IMR-90 (cell line): Measurements from ENCODE around the gene CAPZA1. TPM values are rescaled to one million over a fixed set of nuclear protein-coding genes. Genes with fewer than 3 reads are reported as not detected.
A peak's percentile ranks its signal among the peaks of the same experiment; 100 is the strongest.

ENCODE experiments used
- ATAC-seq: fragments of 200-7000 bp; cut with Tn5 transposase; 2 replicates; pipeline ENCODE4 v1.9.1; 2020; ENCODE audit warnings: low read depth, mild to moderate bottlenecking, moderate library complexity
- BruUV-seq: library from RNA; stranded (reverse); fragments of 400-500 nt; replicated peaks from 2 replicates; lab custom pipeline; 2021; lab: Mats Ljungman, UMichigan
- CTCF ChIA-PET: fragments of 300-600 bp; formaldehyde crosslinking; extraction: SDS; loops from one replicate; lab custom pipeline; 2021; ENCODE audit warnings: antibody characterized with exemption; lab: Yijun Ruan, JAX
- POLR2A ChIA-PET: fragments of 300-600 bp; sonication (Branson Sonifier 250); formaldehyde crosslinking; loops from one replicate; lab custom pipeline; 2022; ENCODE audit warnings: antibody characterized with exemption; ENCODE audit not compliant: unreplicated experiment; lab: Charles Lee
- DNase-seq: peaks from one replicate; pipeline ENCODE4 v3.0.0; 2013
- H2AFZ ChIP-seq: replicated peaks from 2 replicates; pipeline ENCODE3; 2013; ENCODE audit warnings: low read length, mild to moderate bottlenecking; ENCODE audit not compliant: poor library complexity
- H2AK5ac ChIP-seq: 2 replicates; pipeline ENCODE4 v1.6.1; 2013; ENCODE audit warnings: low read depth, low read length, inconsistent platforms
- H2AK9ac ChIP-seq: replicated peaks from 2 replicates; pipeline ENCODE3; 2013; ENCODE audit warnings: mild to moderate bottlenecking, low read depth, low read length, moderate library complexity; ENCODE audit not compliant: poor library complexity
- H2BK120ac ChIP-seq: 2 replicates; pipeline ENCODE4 v1.6.1; 2013; ENCODE audit warnings: low read depth, low read length, inconsistent platforms
- H2BK15ac ChIP-seq: 3 replicates; pipeline ENCODE4 v1.6.1; 2013; ENCODE audit warnings: low read depth, low read length, inconsistent platforms
- H2BK20ac ChIP-seq: 2 replicates; pipeline ENCODE4 v1.6.1; 2013; ENCODE audit warnings: low read depth, mild to moderate bottlenecking, inconsistent platforms, low read length, moderate library complexity
- H2BK5ac ChIP-seq: 2 replicates; pipeline ENCODE4 v1.6.1; 2013; ENCODE audit warnings: mild to moderate bottlenecking, low read depth, low read length, inconsistent platforms; ENCODE audit not compliant: poor library complexity, severe bottlenecking
- H3K14ac ChIP-seq: replicated peaks from 2 replicates; pipeline ENCODE4 v1.6.1; 2013; ENCODE audit warnings: low read depth, low read length, inconsistent platforms
- H3K18ac ChIP-seq: 2 replicates; pipeline ENCODE4 v1.6.1; 2013; ENCODE audit warnings: low read depth, low read length, control low read depth
- H3K23ac ChIP-seq: 2 replicates; pipeline ENCODE4 v1.6.1; 2013; ENCODE audit warnings: low read depth, low read length, inconsistent platforms
- H3K27ac ChIP-seq: 2 replicates; pipeline ENCODE4 v1.5.1; 2013; ENCODE audit warnings: mild to moderate bottlenecking, control low read depth, low read length; ENCODE audit not compliant: insufficient read depth
- H3K27me3 ChIP-seq: 2 replicates; pipeline ENCODE4 v1.6.1; 2013; ENCODE audit warnings: low read length; ENCODE audit not compliant: control insufficient read depth, insufficient read depth
- H3K36me3 ChIP-seq: 2 replicates; pipeline ENCODE4 v1.6.1; 2013; ENCODE audit warnings: low read length, mixed read lengths; ENCODE audit not compliant: control insufficient read depth, insufficient read depth
- H3K4ac ChIP-seq: 2 replicates; pipeline ENCODE4 v1.6.1; 2013; ENCODE audit warnings: low read depth, low read length, inconsistent platforms
- H3K4me1 ChIP-seq: 2 replicates; pipeline ENCODE4 v1.6.1; 2013; ENCODE audit warnings: low read length, mixed read lengths; ENCODE audit not compliant: control insufficient read depth, insufficient read depth
- H3K4me2 ChIP-seq: 2 replicates; pipeline ENCODE4 v1.6.1; 2013; ENCODE audit warnings: low read depth, mild to moderate bottlenecking, control low read depth, low read length, moderate library complexity
- H3K4me3 ChIP-seq: 2 replicates; pipeline ENCODE4 v1.5.1; 2013; ENCODE audit warnings: low read depth, mild to moderate bottlenecking, control low read depth, low read length, moderate library complexity; ENCODE audit not compliant: insufficient read depth
- H3K56ac ChIP-seq: 2 replicates; pipeline ENCODE4 v1.6.1; 2013; ENCODE audit warnings: low read length, inconsistent platforms; ENCODE audit not compliant: insufficient read depth; ENCODE audit errors: extremely low read depth
- H3K79me1 ChIP-seq, 2 experiments: 2 replicates each; pipeline ENCODE4 v1.6.1; 2013; ENCODE audit warnings: low read length in 2 of 2, inconsistent platforms in 1 of 2, low read depth in 1 of 2
- H3K9ac ChIP-seq: 2 replicates; pipeline ENCODE4 v1.6.1; 2013; ENCODE audit warnings: low read depth, low read length, control low read depth
- H3K9me1 ChIP-seq: 2 replicates; pipeline ENCODE4 v1.6.1; 2013; ENCODE audit warnings: low read length, inconsistent platforms; ENCODE audit not compliant: insufficient read depth
- H3K9me3 ChIP-seq: 2 replicates; pipeline ENCODE4 v1.6.1; 2013; ENCODE audit warnings: low read length; ENCODE audit not compliant: control insufficient read depth, insufficient read depth
- H4K20me1 ChIP-seq: 2 replicates; pipeline ENCODE4 v1.6.1; 2013; ENCODE audit warnings: low read length, inconsistent platforms; ENCODE audit not compliant: insufficient read depth
- H4K5ac ChIP-seq: 2 replicates; pipeline ENCODE4 v1.6.1; 2013; ENCODE audit warnings: mild to moderate bottlenecking, low read depth, low read length, control low read depth
- H4K8ac ChIP-seq, 2 experiments: 2 replicates each; pipeline ENCODE4 v1.6.1; 2013; ENCODE audit warnings: low read depth in 2 of 2, low read length in 2 of 2, control low read depth in 1 of 2, inconsistent platforms in 1 of 2
- H4K91ac ChIP-seq: 2 replicates; pipeline ENCODE4 v1.6.1; 2013; ENCODE audit warnings: low read depth, low read length, inconsistent platforms; ENCODE audit not compliant: insufficient read depth
- BHLHE40 ChIP-seq: fragments of 150-350 bp; IDR thresholded peaks from 2 replicates; pipeline ENCODE4 v1.6.1; 2016; ENCODE audit warnings: mild to moderate bottlenecking, low read depth, low read length
- CEBPB ChIP-seq: IDR thresholded peaks from 2 replicates; pipeline ENCODE4 v1.6.1; 2012; ENCODE audit warnings: low read depth, low read length, improper control_type of control experiment
- CHD1 ChIP-seq: IDR thresholded peaks from 2 replicates; pipeline ENCODE4 v1.6.1; 2012; ENCODE audit warnings: low read depth, low read length, improper control_type of control experiment
- FOS ChIP-seq: fragments of 150-350 bp; IDR thresholded peaks from 2 replicates; pipeline ENCODE4 v1.6.1; 2016; ENCODE audit warnings: low read depth, low read length
- MAFK ChIP-seq: IDR thresholded peaks from 2 replicates; pipeline ENCODE4 v1.6.1; 2012; ENCODE audit warnings: low read depth, low read length, improper control_type of control experiment
- MAZ ChIP-seq: IDR thresholded peaks from 2 replicates; pipeline ENCODE4 v1.6.1; 2012; ENCODE audit warnings: low read depth, mild to moderate bottlenecking, low read length, improper control_type of control experiment, moderate library complexity, borderline replicate concordance
- RCOR1 ChIP-seq: IDR thresholded peaks from 2 replicates; pipeline ENCODE4 v1.6.1; 2012; ENCODE audit warnings: mild to moderate bottlenecking, low read length, improper control_type of control experiment; ENCODE audit not compliant: insufficient replicate concordance
- RFX5 ChIP-seq: IDR thresholded peaks from 2 replicates; pipeline ENCODE4 v1.8.0; 2012; ENCODE audit warnings: low read depth, mild to moderate bottlenecking, low read length, moderate library complexity
- SMC3 ChIP-seq: fragments of 150-350 bp; IDR thresholded peaks from 2 replicates; pipeline ENCODE4 v1.6.1; 2016; ENCODE audit warnings: low read depth, mild to moderate bottlenecking, antibody characterized with exemption, low read length, moderate library complexity
- WGBS, 2 experiments: methylation state at CpG; one replicate each; pipeline versions ENCODE4 v1.1.5 to v1.1.7; 2013; ENCODE audit warnings: missing lambda C conversion rate in 2 of 2; ENCODE audit not compliant: insufficient read length in 1 of 2; ENCODE audit errors: extremely low coverage in 2 of 2; 5-methylcytosine and 5-hydroxymethylcytosine counted together
- dilution Hi-C: fragments of 300-500 bp; cut with HindIII; formaldehyde crosslinking; loops from one replicate; pipeline ENCODE4 v1.14.3; 2018; ENCODE audit warnings: low sequenced_read_pairs; ENCODE audit not compliant: unreplicated experiment
- in situ Hi-C: fragments of 300-500 bp; cut with MboI; formaldehyde crosslinking; loops from 3 replicates; pipeline ENCODE4 v1.14.3; 2019; ENCODE audit warnings: low sequenced_read_pairs, inconsistent platforms, mixed read lengths
- intact Hi-C: fragments of 100-400 bp; cut with micrococcal nuclease; formaldehyde crosslinking; loops from 2 replicates; pipeline ENCODE4 v1.10.0; 2022
- polyA plus RNA-seq, 3 experiments: library from polyadenylated mRNA; depleted of rRNA; stranded (reverse); fragments of >200 nt; gene quantifications; 2 replicates each; pipeline ENCODE4 v1.2.3, GENCODE V29; 2012; ENCODE audit warnings: low replicate concordance in 1 of 3
- total RNA-seq: library from RNA; depleted of rRNA; stranded (reverse); fragments of >200 nt; gene quantifications from 2 replicates; pipeline ENCODE4 v1.2.3, GENCODE V29; 2012
- TF ChIP-seq, protein P1 (sequence below): fragments of 150-350 bp; IDR thresholded peaks from 2 replicates; pipeline ENCODE4 v1.6.1; 2016; ENCODE audit warnings: low read depth, mild to moderate bottlenecking, low read length, moderate library complexity, borderline replicate concordance
- TF ChIP-seq, protein P2 (sequence below): fragments of 150-350 bp; IDR thresholded peaks from 2 replicates; pipeline ENCODE4 v1.6.1; 2017; ENCODE audit warnings: mild to moderate bottlenecking, antibody characterized with exemption, low read length, low read depth

CAPZA1 gene
- total and polyA plus RNA-seq, 2 of the 4 experiments (the other 2 are of a cell fraction): 108 to 262 TPM

DNA sequence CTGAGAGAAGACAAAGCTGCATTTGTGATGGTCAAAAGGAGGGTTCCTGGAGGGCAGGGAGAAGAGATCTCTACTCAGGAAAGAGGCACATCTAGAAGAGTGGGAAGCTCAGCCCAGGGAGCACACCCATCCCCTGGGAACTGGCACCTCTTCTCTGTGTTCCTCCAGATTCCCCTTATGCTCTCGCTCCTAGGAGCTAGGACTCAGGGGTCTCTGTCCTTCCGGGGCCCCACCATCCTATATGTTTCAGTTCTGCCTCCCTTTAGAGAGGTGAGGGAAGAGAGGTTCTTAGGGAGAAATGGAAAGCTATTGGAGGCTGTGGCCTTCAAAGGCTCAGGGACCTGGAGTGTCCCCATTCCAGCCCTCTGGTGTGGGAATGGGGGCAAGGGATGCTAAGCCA is 100.1 kb downstream of the CAPZA1 start:
- Histone ChIP-seq H3K36me3 (no peaks in the 10 kb centered on the region), H3K14ac (no peak overlapping the region), H3K4me1 (peaks cover 9% of the 10 kb centered on the region), H3K4ac (no peak overlapping the region), H3K9me3 (no peaks in the 10 kb centered on the region), H4K20me1 (no peaks in the 10 kb centered on the region), H3K18ac (no peak overlapping the region), H3K79me1 (no peaks in the 10 kb centered on the region), H3K56ac (no peak overlapping the region), H2BK5ac (no peak overlapping the region), H2BK20ac (no peak overlapping the region), H4K5ac (no peak overlapping the region), H2BK15ac (no peak overlapping the region), H4K91ac (no peak overlapping the region), H3K9ac (no peak overlapping the region), H2BK120ac (no peak overlapping the region), H2AFZ (peak overlapping the region; percentile 6), H3K27ac (no peak overlapping the region), H3K4me2 (no peak overlapping the region), H2AK9ac (no peak overlapping the region), H3K23ac (no peak overlapping the region), H3K9me1 (peaks cover 4% of the 10 kb centered on the region), H3K27me3 (peaks cover 4% of the 10 kb centered on the region; the same call in 1 of the 2 replicates), H4K8ac (no peak overlapping the region), H3K4me3 (no peak overlapping the region), H2AK5ac (no peak overlapping the region)
- DNase-seq (no peak), ATAC-seq (no peak)
- dilution Hi-C loops (no loop called here), in situ Hi-C loops (loop anchor here (5.0 to 25.0 kb wide), 4 partner anchors 88 to 968 kb away; partner anchors contain the start of gene SLC16A1), intact Hi-C loops (loop anchor here (5.0 to 10.0 kb wide), 2 partner anchors 235 to 958 kb away; partner anchors contain the start of gene SLC16A1)
- TF ChIP-seq BHLHE40 (no peak), RFX5 (no peak), MAZ (no peak), CEBPB (no peak), FOS (no peak), RCOR1 (no peak), MAFK (no peak), CHD1 (no peak), SMC3 (no peak)
- TF ChIP-seq, protein P1, sequence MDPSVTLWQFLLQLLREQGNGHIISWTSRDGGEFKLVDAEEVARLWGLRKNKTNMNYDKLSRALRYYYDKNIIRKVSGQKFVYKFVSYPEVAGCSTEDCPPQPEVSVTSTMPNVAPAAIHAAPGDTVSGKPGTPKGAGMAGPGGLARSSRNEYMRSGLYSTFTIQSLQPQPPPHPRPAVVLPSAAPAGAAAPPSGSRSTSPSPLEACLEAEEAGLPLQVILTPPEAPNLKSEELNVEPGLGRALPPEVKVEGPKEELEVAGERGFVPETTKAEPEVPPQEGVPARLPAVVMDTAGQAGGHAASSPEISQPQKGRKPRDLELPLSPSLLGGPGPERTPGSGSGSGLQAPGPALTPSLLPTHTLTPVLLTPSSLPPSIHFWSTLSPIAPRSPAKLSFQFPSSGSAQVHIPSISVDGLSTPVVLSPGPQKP: no peak
- TF ChIP-seq, protein P2, sequence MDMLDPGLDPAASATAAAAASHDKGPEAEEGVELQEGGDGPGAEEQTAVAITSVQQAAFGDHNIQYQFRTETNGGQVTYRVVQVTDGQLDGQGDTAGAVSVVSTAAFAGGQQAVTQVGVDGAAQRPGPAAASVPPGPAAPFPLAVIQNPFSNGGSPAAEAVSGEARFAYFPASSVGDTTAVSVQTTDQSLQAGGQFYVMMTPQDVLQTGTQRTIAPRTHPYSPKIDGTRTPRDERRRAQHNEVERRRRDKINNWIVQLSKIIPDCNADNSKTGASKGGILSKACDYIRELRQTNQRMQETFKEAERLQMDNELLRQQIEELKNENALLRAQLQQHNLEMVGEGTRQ: no peak
- CTCF ChIA-PET: interaction anchor here (1.1 to 2.5 kb wide), 3 partner anchors 79 to 85 kb away, joined by 3 to 16 read pairs (median 7); no protein-coding TSS in a partner anchor
- no CpG with 5 or more reads among the region's 2 CpGs for WGBS, 2 experiments
- POLR2A ChIA-PET: no interaction called here
- no TSS peak for BruUV-seq
